Right cardiac atrium (tissue), 5 donors: ENCODE data around the gene IMP4. TPM values are rescaled to one million over a fixed set of nuclear protein-coding genes. Genes with fewer than 3 reads are reported as not detected.
A peak's percentile ranks its signal among the peaks of the same experiment; 100 is the strongest.

ENCODE experiments used
- ATAC-seq, 2 donors: fragments of 200-7000 bp; cut with Tn5 transposase; one replicate each; pipeline versions ENCODE4 v1.8.0 to v1.9.1; 2020; ENCODE audit warnings: moderate library complexity in 2 of 2, mild to moderate bottlenecking in 1 of 2
- DNase-seq, 3 donors: peaks; one replicate each; pipeline ENCODE4 v3.0.0-alpha.2; 2020
- H3K27ac ChIP-seq: one replicate; pipeline ENCODE4 v1.5.1; 2013; ENCODE audit warnings: mild to moderate bottlenecking, low read length, control low read depth, moderate library complexity
- H3K27me3 ChIP-seq: one replicate; pipeline ENCODE4 v1.6.1; 2013; ENCODE audit not compliant: control insufficient read depth, insufficient read depth
- H3K4me1 ChIP-seq: one replicate; pipeline ENCODE4 v1.6.1; 2013; ENCODE audit warnings: low read length; ENCODE audit not compliant: control insufficient read depth, insufficient read depth
- H3K4me3 ChIP-seq: one replicate; pipeline ENCODE4 v1.5.1; 2013; ENCODE audit warnings: low read length, control low read depth
- H3K9me3 ChIP-seq: one replicate; pipeline ENCODE4 v1.6.1; 2013; ENCODE audit warnings: low read length; ENCODE audit not compliant: control insufficient read depth
- WGBS: extraction: QIAGEN DNeasy Blood & Tissue Kit; methylation state at CpG from one replicate; pipeline ENCODE4 v1.1.7; 2013; 5-methylcytosine and 5-hydroxymethylcytosine counted together
- intact Hi-C, 4 donors: fragments of 100-400 bp; cut with DNase I; formaldehyde crosslinking; loops; one replicate each; pipeline versions ENCODE4 v1.11.0 to v1.14.0; 2022 to 2023
- long read RNA-seq, 4 donors: library from polyadenylated mRNA; unstranded; transcript quantifications; one replicate each; pipeline ENCODE4 v2.0.0, GENCODE V29; 2020 to 2021
- polyA plus RNA-seq: library from polyadenylated mRNA; stranded (reverse); fragments of 200-250 nt; gene quantifications from one replicate; pipeline ENCODE4 v1.2.3, GENCODE V29; 2013
- total RNA-seq, 4 donors: library from RNA; stranded (reverse); fragmentation: NEBNext Ultra II Directional; extraction: Animal tissue kit (Norgen Biotek cat#: 25700); gene quantifications; one replicate each; pipeline ENCODE4 v1.2.1, GENCODE V29; 2021
- donor health status: healthy with polysubstance abuse.
- donor health status: DM: no; HTN: yes; CAD: no.
- donor health status: DM: no; HTN: no; CAD: no.
- donor health status: DM: no; HTN: yes; CAD: no; lungs with severe emphysema.
- donor health status: DM: yes; HTN: yes; CAD: no.

The IMP4 gene, protein sequence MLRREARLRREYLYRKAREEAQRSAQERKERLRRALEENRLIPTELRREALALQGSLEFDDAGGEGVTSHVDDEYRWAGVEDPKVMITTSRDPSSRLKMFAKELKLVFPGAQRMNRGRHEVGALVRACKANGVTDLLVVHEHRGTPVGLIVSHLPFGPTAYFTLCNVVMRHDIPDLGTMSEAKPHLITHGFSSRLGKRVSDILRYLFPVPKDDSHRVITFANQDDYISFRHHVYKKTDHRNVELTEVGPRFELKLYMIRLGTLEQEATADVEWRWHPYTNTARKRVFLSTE
- total RNA-seq (10 to 100 TPM; 48.0 to 59.9 (median 55.8) TPM), polyA plus RNA-seq (50.4 TPM)
- long read RNA-seq, donor 1, transcript IMP4-208 (8 exons, 2,379 nt), result minor isoform, 16 of 107 reads
- long read RNA-seq, donor 1, transcript IMP4-201 (9 exons, 1,740 nt), result major isoform, 50 of 107 reads
- long read RNA-seq, donor 1, transcript IMP4-202 (9 exons, 822 nt), result minor isoform, 30 of 107 reads
- long read RNA-seq, donor 1, partial matches to known transcripts, result 1 of 107 reads
- long read RNA-seq, donor 1, other reads (novel, unspliced or antisense), result 7 of 107 reads
- long read RNA-seq, donor 2, transcript IMP4-202 (9 exons, 822 nt), result minor isoform, 16 of 58 reads
- long read RNA-seq, donor 2, transcript IMP4-201 (9 exons, 1,740 nt), result major isoform, 30 of 58 reads
- long read RNA-seq, donor 2, partial matches to known transcripts, result 6 of 58 reads
- long read RNA-seq, donor 2, other reads (novel, unspliced or antisense), result 4 of 58 reads
- long read RNA-seq, donor 3, transcript IMP4-208 (8 exons, 2,379 nt), result minor isoform, 26 of 260 reads
- long read RNA-seq, donor 3, transcript IMP4-204 (9 exons, 924 nt), result minor isoform, 5 of 260 reads
- long read RNA-seq, donor 3, transcript IMP4-202 (9 exons, 822 nt), result minor isoform, 63 of 260 reads
- long read RNA-seq, donor 3, transcript IMP4-201 (9 exons, 1,740 nt), result major isoform, 122 of 260 reads
- long read RNA-seq, donor 3, partial matches to known transcripts, result 17 of 260 reads
- long read RNA-seq, donor 3, other reads (novel, unspliced or antisense), result 20 of 260 reads
- long read RNA-seq, donor 4, transcript IMP4-201 (9 exons, 1,740 nt), result major isoform, 31 of 57 reads
- long read RNA-seq, donor 4, transcript IMP4-202 (9 exons, 822 nt), result minor isoform, 11 of 57 reads
- long read RNA-seq, donor 4, partial matches to known transcripts, result 5 of 57 reads
- long read RNA-seq, donor 4, other reads (novel, unspliced or antisense), result 6 of 57 reads

GRCh38 chr2:130342533-130343275, at the start of gene IMP4:
Gene IMP4 (plus strand): TSS chr2:130342897. CDS start chr2:130342933, 36 bp downstream.
- WGBS, result under 1% methylated on average over 60 of the region's 60 CpGs
- DNase-seq (peak; percentile 96 to 98 (median 96)), ATAC-seq (peak; percentile 98)
- Histone ChIP-seq H3K27me3 (no peaks in the 10 kb centered on the region), H3K4me1 (no peaks in the 10 kb centered on the region), H3K4me3 (peak within 1 kb of the TSS; percentile 74), H3K9me3 (no peaks in the 10 kb centered on the region), H3K27ac (peak within 1 kb of the TSS; percentile 96)
- intact Hi-C loops, result loop anchor here in 1 of 4 donors (10.0 kb wide), 1 partner anchor 158 kb away; the partner anchor contains the start of genes MZT2B and SMPD4

DNA sequence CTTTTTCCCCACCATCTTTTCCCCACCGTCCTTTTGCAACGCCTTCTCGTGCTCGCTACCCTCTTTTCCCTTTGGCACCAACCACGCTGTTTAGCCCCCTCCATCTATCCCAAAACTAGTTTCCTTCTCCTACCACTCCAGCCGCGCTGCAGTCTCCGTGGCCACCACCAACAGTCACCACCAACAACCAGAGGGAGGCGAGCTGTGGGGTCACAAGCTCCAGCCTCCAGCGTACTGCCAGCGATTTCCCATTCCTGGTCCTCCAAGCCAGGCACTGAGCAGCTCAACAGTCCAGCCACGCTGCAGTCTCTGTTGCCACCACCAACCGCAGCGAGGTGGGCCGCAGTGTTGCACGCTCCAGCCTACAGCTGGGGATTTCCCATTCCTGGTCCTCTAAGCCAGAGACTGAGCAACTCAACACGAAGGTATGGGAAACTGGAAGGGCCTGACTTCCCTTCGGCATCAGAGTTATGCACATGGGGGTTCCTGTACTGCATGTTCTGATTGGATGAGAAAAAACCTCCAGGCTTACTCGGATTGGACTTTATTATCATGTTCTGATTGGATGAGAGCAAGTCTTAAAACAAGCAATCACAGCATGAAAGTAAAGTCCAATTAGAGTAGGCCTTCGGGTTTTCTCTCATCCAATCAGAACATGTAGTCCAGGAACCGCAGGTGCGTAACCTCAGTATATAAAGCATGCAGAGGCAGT, 42.3 kb upstream of the IMP4 start:
- Histone ChIP-seq H3K9me3 (no peaks in the 10 kb centered on the region), H3K27me3 (no peaks in the 10 kb centered on the region), H3K4me1 (no peaks in the 10 kb centered on the region), H3K4me3 (no peak overlapping the region), H3K27ac (no peak overlapping the region)
- 71% methylated on average over 22 of the region's 22 CpGs for WGBS
- no peak for DNase-seq
- no peak for ATAC-seq
- intact Hi-C loops, result no loop called here

GRCh38 chr2:130300970-130301348, 41.7 kb upstream of the IMP4 start:
- H3K4me1 ChIP-seq, result no peaks in the 10 kb centered on the region
- WGBS, result 91% methylated on average over 13 of the region's 13 CpGs
- H3K27ac ChIP-seq, result no peak overlapping the region
- no peak overlapping the region for H3K4me3 ChIP-seq
- no peaks in the 10 kb centered on the region for H3K9me3 ChIP-seq
- intact Hi-C loops, result no loop called here
- ATAC-seq, result no peak
- no peaks in the 10 kb centered on the region for H3K27me3 ChIP-seq
- DNase-seq, result no peak

DNA sequence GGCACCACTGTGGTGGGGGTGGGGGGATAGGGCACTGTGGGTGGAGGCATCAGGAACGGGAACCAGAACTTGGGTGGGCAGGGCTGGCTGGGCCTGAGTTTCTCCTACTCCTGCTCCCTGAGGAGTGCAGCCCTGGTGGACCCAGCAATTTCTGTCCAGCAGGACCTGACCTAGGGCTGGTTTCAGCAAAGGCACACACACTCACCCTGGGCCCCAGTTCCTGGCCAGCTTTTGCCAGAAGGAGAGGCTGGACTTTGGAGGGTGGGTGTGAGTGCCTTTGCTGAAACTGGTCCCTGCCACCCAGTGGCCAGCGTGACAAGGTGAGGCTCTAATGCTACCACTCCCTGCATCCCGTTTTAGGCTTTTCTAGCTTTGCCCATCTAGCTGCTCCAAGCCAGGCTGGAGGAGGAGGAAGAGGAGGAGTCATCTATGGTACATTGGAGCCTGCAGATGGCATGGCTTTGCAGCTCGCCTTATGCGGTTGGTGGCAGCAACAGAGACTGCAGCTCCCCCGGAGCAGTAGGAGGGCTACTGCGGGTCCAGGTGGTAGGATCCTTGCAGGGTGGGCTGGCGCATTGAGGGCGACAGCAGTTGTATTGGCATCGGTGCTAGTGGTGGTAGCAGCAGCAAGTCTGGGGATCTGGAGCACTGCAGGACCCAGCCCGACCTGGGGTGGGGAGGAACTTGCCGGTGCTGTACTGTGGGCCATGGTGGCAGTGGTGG, 40.4 kb upstream of the IMP4 start:
- intact Hi-C loops, result no loop called here
- no peak for DNase-seq
- Histone ChIP-seq H3K4me3 (no peak overlapping the region), H3K4me1 (no peaks in the 10 kb centered on the region), H3K27ac (no peak overlapping the region), H3K27me3 (no peaks in the 10 kb centered on the region), H3K9me3 (no peaks in the 10 kb centered on the region)
- 78% methylated on average over 12 of the region's 12 CpGs for whole genome bisulfite sequencing
- ATAC-seq, result no peak

GRCh38 chr2:130303169-130303568, 39.5 kb upstream of the IMP4 start:
- Histone ChIP-seq H3K27ac (no peak overlapping the region), H3K4me1 (no peaks in the 10 kb centered on the region), H3K9me3 (no peaks in the 10 kb centered on the region), H3K4me3 (no peak overlapping the region), H3K27me3 (no peaks in the 10 kb centered on the region)
- no peak for ATAC-seq
- intact Hi-C loops, result no loop called here
- no peak for DNase-seq

- no peaks in the 10 kb centered on the region for H3K4me1 ChIP-seq
- H3K27ac ChIP-seq, result no peak overlapping the region
- 77% methylated on average over 3 of the region's 3 CpGs for WGBS
- DNase-seq (no peak), ATAC-seq (no peak)
- H3K4me3 ChIP-seq, result no peak overlapping the region
- intact Hi-C loops, result no loop called here
- H3K27me3 ChIP-seq, result no peaks in the 10 kb centered on the region
- H3K9me3 ChIP-seq, result no peaks in the 10 kb centered on the region
Observed at GRCh38 chr2:130304726-130305125, 38.0 kb upstream of the IMP4 start.

DNA sequence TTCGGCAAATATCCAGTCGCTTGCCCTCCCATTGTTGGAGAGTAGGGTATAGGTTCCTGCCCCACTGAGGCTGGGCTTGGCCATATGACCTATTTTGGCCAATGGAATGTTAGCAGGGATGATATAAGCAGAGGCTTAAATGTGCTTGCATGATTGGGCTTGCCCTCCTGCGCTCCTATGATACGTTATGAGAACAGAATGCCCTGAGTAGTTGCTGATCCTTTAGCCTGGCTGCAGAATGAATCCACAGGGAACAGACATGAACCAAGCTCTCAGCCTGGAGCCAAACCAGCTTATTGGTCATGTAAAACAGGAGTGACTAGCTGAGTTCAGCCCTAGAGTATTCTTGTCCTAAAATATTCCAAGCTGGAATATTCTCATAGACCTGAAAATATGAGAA, 34.8 kb upstream of the IMP4 start:
- whole genome bisulfite sequencing, result 86% methylated on average over 4 of the region's 4 CpGs
- Histone ChIP-seq H3K27ac (no peak overlapping the region), H3K27me3 (no peaks in the 10 kb centered on the region), H3K4me1 (no peaks in the 10 kb centered on the region), H3K9me3 (no peaks in the 10 kb centered on the region), H3K4me3 (no peak overlapping the region)
- intact Hi-C loops, result no loop called here
- DNase-seq, result no peak
- no peak for ATAC-seq

DNA sequence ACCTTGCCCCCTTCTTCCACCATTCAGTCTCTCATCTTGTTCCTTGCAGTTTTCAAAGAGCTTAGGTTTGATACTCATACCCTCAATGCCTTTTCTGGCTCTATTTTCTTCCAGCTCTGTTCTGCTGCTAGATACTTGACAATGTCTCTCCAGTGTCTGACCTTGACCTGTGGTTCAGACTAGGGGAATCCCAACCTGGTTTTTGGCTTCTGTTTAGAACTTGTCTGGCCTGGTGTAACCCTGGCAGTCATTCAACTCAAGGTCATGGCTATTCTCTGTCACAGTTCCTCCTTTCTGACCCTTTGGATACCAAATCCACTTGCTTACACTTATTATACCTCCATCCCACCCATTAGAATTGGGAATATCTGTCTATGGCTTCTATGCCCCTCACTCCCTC, 31.8 kb upstream of the IMP4 start:
- no peaks in the 10 kb centered on the region for H3K27me3 ChIP-seq
- no peak overlapping the region for H3K4me3 ChIP-seq
- DNase-seq (no peak), ATAC-seq (no peak)
- H3K4me1 ChIP-seq, result no peaks in the 10 kb centered on the region
- no peaks in the 10 kb centered on the region for H3K9me3 ChIP-seq
- H3K27ac ChIP-seq, result no peak overlapping the region
- intact Hi-C loops, result no loop called here

DNA sequence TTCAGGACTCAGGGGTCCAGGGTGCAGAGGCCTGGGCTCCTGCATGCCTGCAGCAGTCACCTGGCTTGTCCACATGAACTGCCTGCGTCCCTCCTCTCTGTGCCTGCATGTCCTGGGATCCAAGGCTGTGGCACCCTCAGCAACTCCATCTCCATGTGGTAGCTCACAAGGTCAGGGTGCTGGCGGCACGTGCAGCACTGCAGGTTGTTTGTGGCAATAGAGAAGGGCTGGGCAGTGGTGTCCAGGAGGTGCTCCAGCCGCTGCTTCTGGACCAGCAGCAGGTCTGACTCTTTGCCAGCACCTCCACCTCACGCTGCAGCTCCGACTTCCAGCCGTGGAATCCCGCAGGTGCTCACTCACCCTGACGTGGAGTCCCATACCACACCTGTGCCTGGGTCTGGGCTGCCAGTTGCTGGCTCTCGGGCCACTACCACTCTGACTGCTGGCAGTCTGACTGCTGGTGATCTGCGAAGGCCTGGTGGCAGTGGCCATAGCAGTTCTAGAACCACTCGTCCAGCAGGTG, 28.8 kb upstream of the IMP4 start:
- Histone ChIP-seq H3K9me3 (no peaks in the 10 kb centered on the region), H3K4me1 (no peaks in the 10 kb centered on the region), H3K4me3 (no peak overlapping the region), H3K27me3 (no peaks in the 10 kb centered on the region), H3K27ac (no peak overlapping the region)
- 80% methylated on average over 12 of the region's 12 CpGs for WGBS
- ATAC-seq (no peak), DNase-seq (no peak)
- intact Hi-C loops, result no loop called here
